ENCODE data around the gene ENTPD8.
"Not testable (repeated sequence)": the region's sequence is repeated elsewhere in the genome, so short reads cannot be mapped to it uniquely, and the experiment has no call there.

The ENTPD8 gene

DNA sequence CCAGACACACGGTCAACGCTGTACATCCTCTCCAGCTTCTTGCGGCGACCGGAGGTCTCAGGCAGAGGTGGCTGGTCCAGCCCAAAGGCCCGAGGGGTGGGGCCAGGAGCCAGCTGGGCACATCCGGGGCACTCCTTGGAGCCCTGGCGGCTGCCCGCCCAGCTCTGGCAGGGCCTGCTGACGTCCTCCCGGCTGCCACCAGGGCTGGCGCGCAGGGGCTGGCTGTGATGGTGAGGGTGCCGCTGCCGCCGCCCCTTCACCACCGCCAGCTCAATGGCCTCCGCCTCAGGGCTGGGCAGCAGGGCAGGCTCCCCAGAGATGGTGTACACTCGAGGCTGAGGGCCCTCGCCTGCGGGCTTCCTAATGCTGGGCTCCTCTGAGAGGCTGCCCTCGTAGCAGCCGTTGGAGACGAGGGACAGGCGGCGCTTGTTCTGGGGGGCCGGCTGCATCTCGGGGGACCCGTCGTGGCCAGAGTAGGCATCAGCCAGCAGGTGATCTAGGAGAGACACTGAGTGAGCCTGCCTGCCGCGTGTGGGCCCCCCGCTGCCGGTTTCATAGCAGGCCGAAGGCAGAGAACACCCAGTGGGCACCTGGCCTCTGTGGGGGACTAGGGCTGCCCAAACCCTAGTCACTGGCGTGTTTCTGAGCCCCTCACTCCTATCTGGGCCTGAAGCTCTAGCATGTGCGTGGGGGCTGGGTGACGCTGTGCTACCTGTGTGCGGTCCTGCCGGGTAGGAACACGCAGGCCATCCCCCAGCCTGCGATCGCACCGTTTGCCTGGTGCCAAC lies 16.4 kb upstream of the ENTPD8 start:
- DNase-seq = no peak

- DNase-seq = no peak
These were observed 15.8 kb upstream of the ENTPD8 start for GRCh38 chr9:137456864-137457405.

DNA sequence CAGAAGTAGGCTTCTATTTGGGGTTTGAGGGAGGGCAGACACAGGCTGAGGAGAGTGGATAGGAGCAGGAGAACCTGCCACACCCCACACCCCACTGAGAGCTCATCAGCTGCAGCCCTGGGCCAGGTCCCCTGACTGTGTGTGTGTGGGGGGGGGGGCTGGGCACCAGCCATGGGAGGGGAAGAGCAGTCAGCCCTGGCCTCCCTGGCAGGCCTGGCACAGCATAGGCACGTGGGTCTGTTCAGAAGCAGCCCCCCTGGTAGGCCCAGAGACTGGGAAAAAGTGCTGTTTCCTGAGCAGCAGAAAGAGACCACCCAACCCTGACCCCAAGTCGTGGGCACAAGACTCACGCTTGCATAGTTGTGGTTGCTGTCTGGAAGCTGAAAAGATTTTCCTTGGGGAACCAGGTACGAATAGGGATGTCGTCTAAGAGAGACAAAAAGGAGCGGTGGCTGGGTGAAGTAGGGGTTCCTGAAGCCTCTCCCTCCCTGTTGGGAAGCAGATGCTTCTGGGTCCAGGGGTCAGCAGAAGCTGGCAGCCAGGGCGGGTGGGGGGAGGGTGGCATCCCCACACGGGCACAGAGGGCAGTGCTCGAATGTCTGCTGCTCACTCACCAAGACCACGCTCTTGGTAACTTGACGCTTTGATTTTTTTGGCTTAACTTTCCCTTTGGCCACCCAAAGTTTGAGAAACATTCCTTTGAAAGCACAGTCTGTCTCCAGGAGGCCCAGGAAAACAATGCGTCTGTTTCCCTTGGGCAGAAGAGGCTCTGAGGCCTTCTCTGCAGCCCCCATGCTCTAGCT lies 15.1 kb upstream of the ENTPD8 start:
- no peak for DNase-seq

GRCh38 chr9:137455359-137455991 lies 14.3 kb upstream of the ENTPD8 start:
- no peak for DNase-seq

GRCh38 chr9:137454597-137455358 lies 13.6 kb upstream of the ENTPD8 start:
- peak; percentile 19 for DNase-seq

- no peak for DNase-seq
These were observed 13.0 kb upstream of the ENTPD8 start for GRCh38 chr9:137454145-137454596.

DNA sequence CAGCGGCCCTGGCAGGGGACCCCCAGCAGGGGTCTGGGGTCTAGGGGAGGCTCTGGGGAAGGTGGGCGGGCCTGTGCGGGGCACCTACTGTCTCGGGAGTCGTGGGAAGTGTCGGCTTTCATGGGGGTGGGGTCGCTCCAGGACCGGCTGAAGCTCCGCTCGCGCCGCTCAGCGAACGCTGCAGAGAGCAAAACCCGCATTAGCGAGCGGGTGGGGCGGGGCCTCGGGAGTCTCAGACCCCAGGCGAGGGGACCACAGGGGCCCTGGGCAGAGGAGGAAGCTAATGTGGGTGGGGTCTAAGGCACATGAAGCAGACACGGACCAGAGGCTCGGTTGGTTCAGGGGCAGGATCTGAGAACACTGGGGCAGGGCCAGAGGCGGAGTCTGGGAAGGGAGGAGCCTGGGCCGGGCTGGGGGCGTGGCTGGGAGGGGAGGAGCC lies 12.5 kb upstream of the ENTPD8 start:
- peak; percentile 35 for DNase-seq

DNA sequence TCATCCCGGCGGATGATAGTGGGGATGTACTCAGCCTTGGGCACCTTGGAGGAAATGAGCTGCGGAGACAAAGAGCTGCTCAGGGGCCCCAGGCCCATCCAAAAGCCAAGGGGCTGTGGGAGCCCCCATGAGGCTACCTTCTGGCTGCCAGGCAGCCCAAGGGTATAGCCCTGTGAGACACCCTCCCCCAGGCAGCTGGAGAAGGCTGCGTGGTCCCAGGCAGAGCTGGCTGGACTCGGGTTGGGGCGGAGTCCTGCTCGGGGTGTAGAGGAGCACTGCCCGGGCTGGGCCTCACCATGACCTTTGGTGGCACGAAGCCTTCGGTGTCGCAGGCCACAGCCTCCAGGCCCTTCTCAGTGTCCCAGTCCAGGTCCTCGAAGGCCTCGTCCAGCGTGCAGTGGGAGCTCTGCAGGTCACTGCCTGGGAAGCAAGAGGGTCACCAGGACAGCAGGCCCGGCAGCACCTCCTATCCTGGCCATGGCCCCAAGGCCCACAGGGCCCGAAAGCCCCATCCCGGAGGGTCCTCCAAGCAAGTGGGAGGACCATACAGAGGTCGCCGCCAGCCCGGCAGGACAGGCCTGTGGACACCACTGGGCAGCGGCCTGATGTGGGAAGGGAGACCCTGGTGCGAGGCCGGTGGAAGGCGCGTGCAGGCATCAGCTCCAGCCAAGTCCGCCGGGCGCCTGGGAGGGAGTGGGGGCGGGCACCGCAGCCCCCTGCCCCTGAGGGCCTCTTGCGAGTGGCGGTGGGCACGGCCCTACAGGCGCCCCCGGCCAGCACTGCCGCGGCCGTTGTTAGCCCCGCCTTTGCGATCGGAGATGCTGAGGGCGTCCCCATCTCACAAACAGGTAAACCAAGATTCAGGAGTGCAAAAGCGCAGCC lies 11.8 kb upstream of the ENTPD8 start:
- DNase-seq = no peak

DNA sequence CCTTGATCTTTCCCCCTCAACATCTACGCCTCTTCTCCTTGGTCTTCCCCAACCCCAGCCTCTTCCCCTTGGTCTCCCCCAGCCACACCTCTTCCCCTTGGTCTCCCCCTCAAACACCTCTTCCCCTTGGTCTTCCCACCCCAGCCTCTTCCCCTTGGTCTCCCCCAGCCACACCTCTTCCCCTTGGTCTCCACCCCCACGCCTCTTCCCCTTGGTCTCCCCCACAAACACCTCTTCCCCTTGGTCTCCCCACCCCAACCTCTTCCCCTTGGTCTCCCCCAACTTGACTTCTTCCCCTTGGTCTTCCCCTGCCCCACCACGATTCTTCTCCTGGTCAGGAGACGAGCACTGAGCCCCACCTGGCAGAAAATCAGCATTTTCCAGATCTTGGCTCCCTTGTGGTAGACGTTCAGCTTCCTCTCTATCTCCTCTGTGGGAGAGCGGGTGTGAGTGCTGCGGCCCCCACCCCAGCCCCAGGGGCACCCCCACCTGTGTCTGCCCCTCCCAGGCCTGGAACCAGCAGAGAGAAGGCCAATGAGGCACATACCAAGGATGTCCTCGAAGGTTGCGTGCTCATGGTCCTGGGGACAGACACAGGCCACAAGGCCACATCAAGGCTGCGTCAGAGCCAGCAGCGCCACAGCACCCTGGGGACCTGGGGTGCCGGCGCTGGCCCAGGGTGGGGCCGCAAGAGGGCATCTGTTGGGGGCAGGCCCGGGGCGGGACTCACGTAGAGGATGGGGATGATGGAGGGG lies 11.0 kb upstream of the ENTPD8 start:
- no peak for DNase-seq

DNA sequence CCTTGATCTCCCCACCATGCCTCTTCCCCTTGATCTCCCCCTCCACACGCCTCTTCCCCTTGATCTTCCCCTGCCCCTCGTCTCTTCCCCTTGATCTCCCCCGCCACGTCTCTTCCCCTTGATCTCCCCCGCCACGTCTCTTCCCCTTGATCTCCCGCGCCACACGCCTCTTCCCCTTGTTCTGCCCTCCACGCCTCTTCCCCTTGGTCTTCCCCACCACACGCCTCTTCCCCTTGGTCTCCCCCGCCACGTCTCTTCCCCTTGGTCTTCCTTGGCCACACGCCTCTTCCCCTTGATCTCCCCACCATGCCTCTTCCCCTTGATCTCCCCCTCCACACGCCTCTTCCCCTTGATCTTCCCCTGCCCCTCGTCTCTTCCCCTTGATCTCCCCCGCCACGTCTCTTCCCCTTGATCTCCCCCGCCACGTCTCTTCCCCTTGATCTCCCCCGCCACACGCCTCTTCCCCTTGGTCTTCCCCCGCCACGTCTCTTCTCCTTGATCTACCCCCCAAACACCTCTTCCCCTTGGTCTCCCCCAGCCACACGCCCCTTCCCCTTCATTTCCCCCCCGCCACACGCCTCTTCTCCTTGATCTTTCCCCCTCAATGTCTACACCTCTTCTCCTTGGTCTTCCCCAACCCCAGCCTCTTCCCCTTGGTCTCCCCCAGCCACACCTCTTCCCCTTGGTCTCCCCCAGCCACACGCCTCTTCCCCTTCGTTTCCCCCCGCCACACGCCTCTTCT lies 10.3 kb upstream of the ENTPD8 start:
- not testable (repeated sequence) for DNase-seq

DNA sequence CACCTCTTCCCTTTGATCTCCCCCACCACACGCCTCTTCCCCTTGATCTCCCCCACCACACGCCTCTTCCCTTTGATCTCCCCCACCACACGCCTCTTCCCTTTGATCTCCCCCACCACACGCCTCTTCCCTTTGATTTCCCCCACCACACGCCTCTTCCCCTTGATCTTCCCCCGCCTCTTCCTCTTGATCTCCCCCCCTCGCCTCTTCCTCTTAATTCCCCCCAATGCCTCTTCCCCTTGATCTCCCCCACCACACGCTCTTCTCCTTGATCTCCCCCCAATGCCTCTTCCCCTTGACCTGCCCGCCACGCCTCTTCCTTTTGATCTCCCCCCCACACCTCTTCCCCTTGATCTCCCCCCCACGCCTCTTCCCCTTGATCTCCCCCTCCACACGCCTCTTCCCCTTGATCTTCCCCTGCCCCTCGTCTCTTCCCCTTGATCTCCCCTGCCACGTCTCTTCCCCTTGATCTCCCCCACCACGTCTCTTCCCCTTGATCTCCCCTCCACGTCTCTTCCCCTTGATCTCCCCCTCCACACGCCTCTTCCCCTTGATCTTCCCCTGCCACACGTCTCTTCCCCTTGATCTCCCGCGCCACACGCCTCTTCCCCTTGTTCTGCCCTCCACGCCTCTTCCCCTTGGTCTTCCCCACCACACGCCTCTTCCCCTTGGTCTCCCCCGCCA lies 9.5 kb upstream of the ENTPD8 start:
- not testable (repeated sequence) for DNase-seq

DNA sequence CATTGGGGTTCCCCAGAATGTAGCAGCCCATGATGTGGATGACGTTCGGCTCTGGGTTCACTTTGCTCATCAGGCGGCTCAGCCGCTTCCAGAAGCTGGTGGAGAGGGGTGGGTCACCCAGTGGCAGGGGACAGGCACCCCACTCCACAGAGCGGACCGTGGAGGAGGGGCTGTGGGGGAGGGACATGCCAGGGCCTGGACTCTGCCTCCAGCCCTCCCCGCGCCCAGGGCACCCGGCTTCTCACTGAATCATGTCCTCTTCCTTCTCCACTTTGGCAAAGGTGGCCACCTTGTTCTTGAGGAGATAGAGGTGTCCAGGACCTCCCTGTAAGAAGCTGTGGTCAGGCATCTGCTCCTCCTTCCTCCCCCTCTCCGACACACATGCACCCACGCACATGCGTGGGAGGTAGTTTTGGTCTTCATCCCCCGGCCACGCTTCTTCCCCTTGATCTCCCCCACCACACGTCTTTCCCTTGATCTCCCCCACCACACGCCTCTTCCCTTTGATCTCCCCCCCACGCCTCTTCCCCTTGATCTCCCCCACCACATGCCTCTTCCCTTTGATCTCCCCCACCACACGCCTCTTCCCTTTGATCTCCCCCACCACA lies 8.9 kb upstream of the ENTPD8 start:
- no peak for DNase-seq

DNA sequence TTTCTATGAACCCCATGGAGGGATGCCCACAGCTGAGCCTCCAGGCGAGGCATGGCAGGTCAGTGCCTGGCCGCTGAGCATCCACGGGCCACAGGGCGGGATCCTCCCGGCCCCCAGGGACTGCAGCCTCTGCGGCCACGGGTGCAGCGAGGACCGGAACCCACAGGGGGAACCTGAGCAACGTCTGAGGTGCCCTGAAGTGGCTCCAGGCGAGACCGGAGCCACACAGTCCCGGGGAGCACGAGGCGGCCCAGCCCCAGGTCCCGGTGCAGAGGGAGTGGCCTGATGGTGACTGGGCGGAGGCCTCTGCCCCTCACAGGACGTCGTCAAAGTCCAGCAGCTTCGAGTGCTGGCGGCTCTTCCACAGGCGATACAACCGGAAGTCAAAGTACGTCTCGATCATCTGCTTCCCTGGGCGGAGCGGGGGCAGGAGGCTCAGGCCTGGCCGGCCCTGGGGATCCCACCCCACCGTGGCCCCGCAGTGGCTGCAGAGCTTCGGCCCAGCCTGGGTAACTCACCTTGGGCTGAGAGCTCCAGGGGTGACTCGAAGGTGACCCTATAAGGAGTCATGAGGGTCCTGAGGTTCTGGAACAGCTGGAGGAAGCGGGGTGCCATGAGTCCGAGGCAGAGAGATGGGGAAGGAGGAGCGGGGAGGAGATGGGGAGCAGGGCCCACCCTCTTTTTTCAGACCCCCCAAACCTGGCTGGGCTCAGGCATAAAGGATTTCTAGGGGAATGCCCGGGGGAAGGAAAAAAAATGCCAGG lies 8.1 kb upstream of the ENTPD8 start:
- DNase-seq = no peak

DNA sequence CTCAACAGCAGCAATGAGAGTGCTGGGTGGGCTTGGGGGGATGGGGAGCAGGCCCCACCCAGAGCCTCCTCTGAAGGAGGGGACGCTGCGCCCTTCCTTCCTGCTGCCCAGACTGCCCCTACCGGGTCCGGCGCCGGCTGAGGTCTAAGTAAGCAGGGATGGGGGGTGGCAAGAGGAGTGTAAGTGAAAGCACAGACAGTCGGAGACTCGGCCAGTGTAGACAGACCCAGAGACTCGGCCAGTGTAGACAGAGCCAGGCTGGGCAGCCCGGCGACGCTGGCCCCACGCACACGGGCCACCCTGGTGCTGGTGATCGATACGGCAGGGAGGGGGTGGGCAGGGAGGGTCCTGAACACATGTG lies 7.4 kb upstream of the ENTPD8 start:
- DNase-seq = no peak

- no peak for DNase-seq
These were observed 6.8 kb upstream of the ENTPD8 start for GRCh38 chr9:137447722-137448601.

DNA sequence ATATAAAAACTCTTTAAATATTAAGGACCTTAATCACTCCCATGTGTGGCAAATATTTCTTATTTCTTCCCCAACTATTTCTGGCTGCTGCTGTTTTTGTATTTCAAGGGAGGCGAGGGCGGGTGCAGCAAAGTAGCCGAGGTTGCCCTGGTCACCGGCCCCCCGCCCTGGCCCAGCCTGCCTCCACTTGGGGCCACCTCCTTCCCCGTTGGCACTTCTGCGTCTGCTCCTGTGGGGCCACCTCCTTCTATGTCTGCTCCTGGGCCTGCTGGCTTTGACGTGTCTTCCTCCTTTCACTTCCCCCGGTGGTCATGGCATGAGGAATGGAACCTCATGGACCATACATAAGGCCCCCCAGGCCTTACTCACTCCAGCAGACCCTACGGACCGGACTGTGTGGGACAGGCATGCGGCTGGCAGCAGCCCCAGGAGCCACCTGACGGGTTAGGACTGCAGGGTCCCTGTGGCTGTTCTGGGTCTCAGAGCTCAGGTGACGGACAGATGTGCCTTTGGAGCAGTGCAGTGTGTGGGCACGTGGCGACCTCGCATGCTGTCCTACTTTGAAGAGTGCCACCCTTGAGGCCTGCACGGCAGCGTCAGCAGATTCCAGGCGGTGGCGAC lies 5.8 kb upstream of the ENTPD8 start:
- no peak for DNase-seq

Measured in NCI-H2029 (cell line).